OCI-LY1 (cell line): Measurements from ENCODE around the gene KBTBD13.

Experiments
- H2AFZ ChIP-seq: fragments of 200-600 bp; sonication (generic), shearing (Covaris generic); 2 replicates; pipeline ENCODE4 v1.6.0; 2014; ENCODE audit warnings: antibody characterized with exemption, mild to moderate bottlenecking, low read length
- H3F3A ChIP-seq: fragments of 200-600 bp; sonication (generic), shearing (Covaris generic); 2 replicates; pipeline ENCODE4 v1.6.0; 2014; ENCODE audit warnings: mild to moderate bottlenecking, antibody characterized with exemption, low read length, moderate library complexity; ENCODE audit not compliant: insufficient read depth
- H3K27ac ChIP-seq: fragments of 200-600 bp; sonication (generic); 2 replicates; pipeline ENCODE4 v1.5.1; 2014; ENCODE audit warnings: low read length, mixed run types, mild to moderate bottlenecking, low read depth; ENCODE audit not compliant: poor library complexity, severe bottlenecking
- H3K27me3 ChIP-seq: fragments of 200-600 bp; sonication (generic); 2 replicates; pipeline ENCODE4 v1.6.0; 2014; ENCODE audit warnings: antibody characterized with exemption, mild to moderate bottlenecking, low read length, moderate library complexity; ENCODE audit not compliant: insufficient read depth
- H3K36me3 ChIP-seq: fragments of 200-600 bp; sonication (generic); 2 replicates; pipeline ENCODE4 v1.6.1; 2014; ENCODE audit warnings: mild to moderate bottlenecking, antibody characterized with exemption, low read length, moderate library complexity, mixed read lengths; ENCODE audit not compliant: insufficient read depth
- H3K4me1 ChIP-seq: fragments of 200-600 bp; sonication (generic); 2 replicates; pipeline ENCODE4 v1.5.1; 2014; ENCODE audit warnings: mild to moderate bottlenecking, low read length, moderate library complexity; ENCODE audit not compliant: insufficient read depth, severe bottlenecking
- H3K4me2 ChIP-seq: fragments of 200-600 bp; sonication (generic), shearing (Covaris generic); 2 replicates; pipeline ENCODE4 v1.6.1; 2014; ENCODE audit warnings: low read length
- H3K4me3 ChIP-seq: fragments of 200-600 bp; sonication (generic); 2 replicates; pipeline ENCODE4 v1.5.1; 2014; ENCODE audit warnings: low read length, low read depth, mild to moderate bottlenecking, mixed read lengths; ENCODE audit not compliant: poor library complexity, severe bottlenecking
- H3K79me2 ChIP-seq: fragments of 200-600 bp; shearing (Covaris generic); 2 replicates; pipeline ENCODE4 v1.6.1; 2016; ENCODE audit warnings: mixed run types, low read length, mixed read lengths; ENCODE audit not compliant: insufficient read depth
- H3K9ac ChIP-seq: fragments of 200-600 bp; sonication (generic), shearing (Covaris generic); 2 replicates; pipeline ENCODE4 v1.6.1; 2014; ENCODE audit warnings: mild to moderate bottlenecking, low read length, mixed read lengths
- H3K9me2 ChIP-seq: fragments of 200-600 bp; sonication (generic), shearing (Covaris generic); 2 replicates; pipeline ENCODE4 v1.6.1; 2014; ENCODE audit warnings: low read depth, mild to moderate bottlenecking, low read length, mixed read lengths
- H3K9me3 ChIP-seq: fragments of 200-600 bp; shearing (Covaris generic); 2 replicates; pipeline ENCODE4 v1.6.1; 2014; ENCODE audit warnings: low read length, mixed read lengths
- H4K20me1 ChIP-seq: fragments of 200-600 bp; sonication (generic), shearing (Covaris generic); 2 replicates; pipeline ENCODE4 v1.6.0; 2016; ENCODE audit warnings: mild to moderate bottlenecking, low read length; ENCODE audit not compliant: insufficient read depth
- EZH2 ChIP-seq: fragments of 200-600 bp; sonication (generic), shearing (Covaris generic); IDR thresholded peaks from 2 replicates; pipeline ENCODE4 v1.8.0; 2017; ENCODE audit warnings: borderline replicate concordance, mixed run types, mild to moderate bottlenecking, antibody characterized with exemption, low read length, moderate library complexity, mixed read lengths
- TF ChIP-seq, protein P1 (sequence below): fragments of 200-600 bp; sonication (generic), shearing (Covaris generic); IDR thresholded peaks from 2 replicates; pipeline ENCODE4 v1.5.1; 2017; ENCODE audit warnings: mild to moderate bottlenecking, antibody characterized with exemption, low read length, moderate library complexity, mixed read lengths

The KBTBD13 gene

DNA sequence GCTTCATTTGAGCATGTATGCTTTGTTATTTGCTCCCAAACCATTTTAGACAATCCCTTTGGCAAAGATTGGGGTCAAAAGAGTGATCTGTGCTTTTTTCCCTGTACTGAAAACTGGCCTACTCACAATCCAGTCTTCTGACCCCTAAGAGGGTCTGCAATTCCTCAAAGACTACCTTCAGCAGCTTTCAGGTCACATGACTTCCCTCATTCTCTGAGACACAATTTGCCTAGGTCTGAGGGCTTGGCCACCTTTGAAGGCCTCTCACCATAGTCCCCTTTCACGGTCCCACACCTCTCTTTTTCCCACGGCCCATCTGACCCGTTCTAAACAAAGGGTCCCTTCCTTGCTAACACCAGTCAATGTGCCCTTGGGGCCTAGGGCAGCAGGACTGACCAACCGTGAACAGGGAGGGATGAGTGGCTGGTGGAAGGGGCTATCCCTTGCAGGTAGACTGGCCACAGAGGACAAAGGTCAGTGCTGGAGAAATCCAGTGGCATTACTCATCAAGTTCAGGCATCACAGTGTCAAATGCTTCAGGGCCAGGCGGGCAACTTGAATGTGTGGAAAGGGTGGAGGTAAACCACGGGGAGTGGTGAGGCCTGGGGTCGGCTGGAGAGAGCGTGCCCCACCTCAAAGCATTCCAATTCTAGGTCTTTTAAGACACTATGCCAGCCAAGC lies 19.5 kb upstream of the KBTBD13 start:
- no peak overlapping the region for H2AFZ ChIP-seq
- H3F3A ChIP-seq: no peaks in the 10 kb centered on the region
- H3K36me3 ChIP-seq: no peaks in the 10 kb centered on the region

GRCh38 chr15:65057549-65057940 lies 19.0 kb upstream of the KBTBD13 start:
- no peak overlapping the region for H3K27ac ChIP-seq
- no peak overlapping the region for H3K9ac ChIP-seq
- no peaks in the 10 kb centered on the region for H3K4me1 ChIP-seq
- H4K20me1 ChIP-seq: no peaks in the 10 kb centered on the region
- no peaks in the 10 kb centered on the region for H3K9me3 ChIP-seq
- H3K27me3 ChIP-seq: no peaks in the 10 kb centered on the region
- no peaks in the 10 kb centered on the region for H3K79me2 ChIP-seq
- no peaks in the 10 kb centered on the region for H3F3A ChIP-seq
- H2AFZ ChIP-seq: no peak overlapping the region
- TF ChIP-seq, protein P1, sequence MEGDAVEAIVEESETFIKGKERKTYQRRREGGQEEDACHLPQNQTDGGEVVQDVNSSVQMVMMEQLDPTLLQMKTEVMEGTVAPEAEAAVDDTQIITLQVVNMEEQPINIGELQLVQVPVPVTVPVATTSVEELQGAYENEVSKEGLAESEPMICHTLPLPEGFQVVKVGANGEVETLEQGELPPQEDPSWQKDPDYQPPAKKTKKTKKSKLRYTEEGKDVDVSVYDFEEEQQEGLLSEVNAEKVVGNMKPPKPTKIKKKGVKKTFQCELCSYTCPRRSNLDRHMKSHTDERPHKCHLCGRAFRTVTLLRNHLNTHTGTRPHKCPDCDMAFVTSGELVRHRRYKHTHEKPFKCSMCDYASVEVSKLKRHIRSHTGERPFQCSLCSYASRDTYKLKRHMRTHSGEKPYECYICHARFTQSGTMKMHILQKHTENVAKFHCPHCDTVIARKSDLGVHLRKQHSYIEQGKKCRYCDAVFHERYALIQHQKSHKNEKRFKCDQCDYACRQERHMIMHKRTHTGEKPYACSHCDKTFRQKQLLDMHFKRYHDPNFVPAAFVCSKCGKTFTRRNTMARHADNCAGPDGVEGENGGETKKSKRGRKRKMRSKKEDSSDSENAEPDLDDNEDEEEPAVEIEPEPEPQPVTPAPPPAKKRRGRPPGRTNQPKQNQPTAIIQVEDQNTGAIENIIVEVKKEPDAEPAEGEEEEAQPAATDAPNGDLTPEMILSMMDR: no peak
- no peak for TF ChIP-seq EZH2
- H3K9me2 ChIP-seq: no peaks in the 10 kb centered on the region
- H3K36me3 ChIP-seq: no peaks in the 10 kb centered on the region
- no peak overlapping the region for H3K4me2 ChIP-seq
- no peak overlapping the region for H3K4me3 ChIP-seq

More for the DNA sequence above, 19.5 kb upstream of the KBTBD13 start:
- Histone ChIP-seq H3K4me1 (no peaks in the 10 kb centered on the region), H3K79me2 (no peaks in the 10 kb centered on the region), H4K20me1 (no peaks in the 10 kb centered on the region), H3K9me3 (no peaks in the 10 kb centered on the region), H3K9me2 (no peaks in the 10 kb centered on the region), H3K4me2 (no peak overlapping the region), H3K27ac (no peak overlapping the region), H3K9ac (no peak overlapping the region), H3K4me3 (no peak overlapping the region), H3K27me3 (no peaks in the 10 kb centered on the region)
- TF ChIP-seq, protein P1: no peak
- TF ChIP-seq EZH2: no peak

DNA sequence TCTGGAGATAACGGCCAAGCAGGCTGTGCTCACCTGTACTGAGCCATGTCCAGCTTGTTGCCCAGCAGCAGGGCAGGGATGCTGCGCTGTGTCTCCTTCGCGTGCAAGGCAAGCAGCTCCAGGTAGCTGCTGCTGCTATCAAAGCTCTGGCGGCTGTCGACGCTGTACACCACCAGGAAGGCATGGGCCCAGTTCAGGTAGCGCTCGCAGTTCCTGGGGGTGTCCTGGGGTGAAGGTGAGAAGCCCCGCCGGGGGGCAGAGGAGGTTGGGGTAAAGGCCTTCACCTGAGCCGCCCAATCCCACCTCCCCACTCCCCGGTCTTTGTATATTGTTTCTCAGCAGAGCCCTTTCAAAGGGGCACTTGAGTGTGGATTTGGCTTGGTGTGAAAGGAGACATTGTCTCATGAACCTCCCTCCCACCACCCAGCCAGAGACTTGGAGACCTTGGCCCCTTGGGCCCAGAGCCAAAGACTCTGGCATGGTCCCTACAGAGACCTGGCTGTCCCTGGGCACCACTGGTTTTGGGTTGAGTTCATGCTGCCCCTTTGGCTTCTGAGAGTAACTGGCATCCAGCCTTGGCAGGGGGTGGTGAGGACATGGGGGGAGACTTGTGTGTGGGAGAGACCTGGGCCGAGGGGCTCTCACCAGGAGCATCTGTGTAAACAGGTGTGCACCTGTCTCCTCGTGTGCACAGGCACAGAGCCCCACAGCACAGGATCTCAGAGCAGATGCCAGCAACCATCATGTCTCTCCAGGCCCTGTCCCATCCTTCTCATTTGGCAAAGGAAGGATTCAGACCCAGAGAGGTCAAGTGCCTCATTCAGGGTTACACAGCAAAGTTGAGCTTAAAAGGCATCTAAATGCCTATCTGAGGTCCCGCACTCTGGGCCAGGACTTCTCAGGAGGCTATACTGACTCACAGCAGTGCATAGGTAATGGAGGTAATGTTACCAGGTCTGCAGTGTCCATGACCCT lies 17.9 kb upstream of the KBTBD13 start:
- Histone ChIP-seq H3K27ac (no peak overlapping the region), H3K4me1 (no peaks in the 10 kb centered on the region), H3K9me3 (no peaks in the 10 kb centered on the region), H3K27me3 (no peaks in the 10 kb centered on the region), H3K36me3 (no peaks in the 10 kb centered on the region), H4K20me1 (no peaks in the 10 kb centered on the region), H3K4me2 (no peak overlapping the region), H3K4me3 (no peak overlapping the region), H3K9me2 (no peaks in the 10 kb centered on the region), H3F3A (no peaks in the 10 kb centered on the region), H3K9ac (no peak overlapping the region), H2AFZ (no peak overlapping the region), H3K79me2 (no peaks in the 10 kb centered on the region)
- TF ChIP-seq EZH2: no peak
- TF ChIP-seq, protein P1: no peak
